GM23338 (cell line): ENCODE results near the gene LIAS. TPM values are rescaled to one million over a fixed set of nuclear protein-coding genes. Genes with fewer than 3 reads are reported as not detected.

Source experiments
- ATAC-seq: fragments of 200-7000 bp; cut with Tn5 transposase; 3 replicates; pipeline ENCODE4 v1.9.1; 2020
- DNase-seq: peaks from one replicate; pipeline ENCODE4 v3.0.0-alpha.2; 2015; ENCODE audit warnings: low spot score
- H2AFZ ChIP-seq: fragments of 200-600 bp; sonication (generic); 2 replicates; pipeline ENCODE4 v1.8.0; 2016; ENCODE audit warnings: antibody characterized with exemption, mild to moderate bottlenecking, moderate library complexity
- H3F3A ChIP-seq: fragments of 200-600 bp; sonication (generic); replicated peaks from 2 replicates; pipeline ENCODE4 v1.8.0; 2017; ENCODE audit warnings: antibody characterized with exemption, mixed run types, low read depth
- H3K27ac ChIP-seq: fragments of 200-600 bp; sonication (generic); 2 replicates; pipeline ENCODE4 v1.6.1; 2016; ENCODE audit warnings: low read depth
- H3K27me3 ChIP-seq: fragments of 200-600 bp; sonication (generic); 2 replicates; pipeline ENCODE4 v1.8.0; 2016; ENCODE audit warnings: mild to moderate bottlenecking, mixed run types, moderate library complexity; ENCODE audit not compliant: insufficient read depth
- H3K36me3 ChIP-seq: fragments of 200-600 bp; sonication (generic); 2 replicates; pipeline ENCODE4 v1.8.0; 2016; ENCODE audit warnings: mild to moderate bottlenecking; ENCODE audit not compliant: insufficient read depth
- H3K4me1 ChIP-seq: fragments of 200-600 bp; sonication (generic); 2 replicates; pipeline ENCODE4 v1.8.0; 2016; ENCODE audit warnings: mild to moderate bottlenecking, moderate library complexity; ENCODE audit not compliant: insufficient read depth
- H3K4me2 ChIP-seq: fragments of 200-600 bp; sonication (generic); 2 replicates; pipeline ENCODE4 v1.7.1; 2017; ENCODE audit warnings: mixed run types
- H3K4me3 ChIP-seq: fragments of 200-600 bp; sonication (generic); 2 replicates; pipeline ENCODE4 v1.6.1; 2016; ENCODE audit warnings: mixed run types
- H3K79me2 ChIP-seq: fragments of 200-600 bp; sonication (generic); replicated peaks from 2 replicates; pipeline ENCODE4 v1.8.0; 2017; ENCODE audit warnings: mild to moderate bottlenecking; ENCODE audit not compliant: insufficient read depth
- H3K9me2 ChIP-seq: fragments of 200-600 bp; sonication (generic); 2 replicates; pipeline ENCODE4 v1.8.0; 2017; ENCODE audit not compliant: insufficient read depth
- H4K20me1 ChIP-seq: fragments of 200-600 bp; sonication (generic); replicated peaks from 2 replicates; pipeline ENCODE4 v1.8.0; 2017; ENCODE audit warnings: mild to moderate bottlenecking; ENCODE audit not compliant: insufficient read depth
- H3K27ac Mint-ChIP-seq: 2 replicates; pipeline ENCODE4 v1.8.0; 2020; ENCODE audit warnings: inconsistent platforms, mild to moderate bottlenecking, moderate library complexity, mixed read lengths
- H3K27me3 Mint-ChIP-seq: 3 replicates; pipeline ENCODE4 v1.8.0; 2022; ENCODE audit warnings: low read depth, mild to moderate bottlenecking, moderate library complexity, mixed read lengths, inconsistent platforms; ENCODE audit not compliant: insufficient read depth, poor library complexity
- H3K36me3 Mint-ChIP-seq: 3 replicates; pipeline ENCODE4 v1.8.0; 2021; ENCODE audit warnings: low read depth, mild to moderate bottlenecking, inconsistent platforms, moderate library complexity, mixed read lengths
- H3K4me1 Mint-ChIP-seq: 3 replicates; pipeline ENCODE4 v1.8.0; 2020; ENCODE audit warnings: mild to moderate bottlenecking, inconsistent platforms, mixed read lengths
- H3K4me3 Mint-ChIP-seq: 3 replicates; pipeline ENCODE4 v1.8.0; 2021; ENCODE audit warnings: moderate library complexity, mild to moderate bottlenecking, inconsistent platforms, mixed read lengths
- H3K9me3 Mint-ChIP-seq: 3 replicates; pipeline ENCODE4 v1.8.0; 2020; ENCODE audit warnings: moderate library complexity, mild to moderate bottlenecking, inconsistent platforms, mixed read lengths
- CREB1 ChIP-seq: fragments of 250-450 bp; sonication (Bioruptor Pico); IDR thresholded peaks from 2 replicates; pipeline ENCODE4 v1.5.0; 2020; ENCODE audit warnings: low read depth, mild to moderate bottlenecking, moderate library complexity
- EZH2 ChIP-seq: fragments of 200-600 bp; sonication (generic); IDR thresholded peaks from one replicate; pipeline ENCODE4 v1.8.0; 2017; ENCODE audit warnings: antibody characterized with exemption, mild to moderate bottlenecking, low read depth; ENCODE audit not compliant: unreplicated experiment
- JUNB ChIP-seq: IDR thresholded peaks from one replicate; pipeline ENCODE4 v1.6.1; 2016; ENCODE audit warnings: antibody characterized with exemption; ENCODE audit not compliant: unreplicated experiment
- NANOG ChIP-seq: IDR thresholded peaks from 2 replicates; pipeline ENCODE4 v1.6.1; 2016; ENCODE audit warnings: antibody characterized with exemption, borderline replicate concordance
- POLR2AphosphoS5 ChIP-seq: IDR thresholded peaks from 2 replicates; pipeline ENCODE4 v1.6.1; 2016; ENCODE audit warnings: antibody characterized with exemption, low read depth
- STAT1 ChIP-seq: IDR thresholded peaks from one replicate; pipeline ENCODE4 v1.6.1; 2016; ENCODE audit warnings: antibody characterized with exemption; ENCODE audit not compliant: unreplicated experiment
- ZNF114 ChIP-seq: fragments of 250-450 bp; sonication (Bioruptor Pico); IDR thresholded peaks from 2 replicates; pipeline ENCODE4 v1.5.0; 2020; ENCODE audit warnings: mild to moderate bottlenecking, moderate library complexity
- ZNF331 ChIP-seq: fragments of 250-450 bp; sonication (Bioruptor Pico); IDR thresholded peaks from 2 replicates; pipeline ENCODE4 v1.5.0; 2020; ENCODE audit warnings: low read depth, mild to moderate bottlenecking, moderate library complexity
- polyA plus RNA-seq: library from polyadenylated mRNA; unstranded; fragments of >200 nt; fragmentation: Nextera tagmentation; extraction: Ambion mirVana; gene quantifications from 2 replicates; pipeline ENCODE4 v1.2.1, GENCODE V29; 2016
- total RNA-seq: library from RNA; depleted of rRNA; stranded (reverse); fragments of >200 nt; shearing (Covaris generic); gene quantifications from 2 replicates; pipeline ENCODE4 v1.2.3, GENCODE V29; 2014
- TF ChIP-seq, protein P1 (sequence below): fragments of 250-450 bp; sonication (Bioruptor Pico); IDR thresholded peaks from 2 replicates; pipeline ENCODE4 v1.5.0; 2020; ENCODE audit warnings: mild to moderate bottlenecking, moderate library complexity
- TF ChIP-seq, protein P2 (sequence below): IDR thresholded peaks from 2 replicates; pipeline ENCODE4 v1.6.1; 2016; ENCODE audit warnings: antibody characterized with exemption
- TF ChIP-seq, protein P3 (sequence below), 2 experiments: fragments of 200-600 bp in 1 of 2; sonication (generic) in 1 of 2; conservative IDR thresholded peaks; 2 replicates each; pipeline versions ENCODE4 v1.5.1 to v1.6.1; 2016 to 2017; ENCODE audit warnings: antibody characterized with exemption in 2 of 2, low read depth in 2 of 2, mild to moderate bottlenecking in 2 of 2, moderate library complexity in 1 of 2

LIAS gene
- total and polyA plus RNA-seq, 2 experiments from 2014 or later = 17.5 to 18.7 TPM

DNA sequence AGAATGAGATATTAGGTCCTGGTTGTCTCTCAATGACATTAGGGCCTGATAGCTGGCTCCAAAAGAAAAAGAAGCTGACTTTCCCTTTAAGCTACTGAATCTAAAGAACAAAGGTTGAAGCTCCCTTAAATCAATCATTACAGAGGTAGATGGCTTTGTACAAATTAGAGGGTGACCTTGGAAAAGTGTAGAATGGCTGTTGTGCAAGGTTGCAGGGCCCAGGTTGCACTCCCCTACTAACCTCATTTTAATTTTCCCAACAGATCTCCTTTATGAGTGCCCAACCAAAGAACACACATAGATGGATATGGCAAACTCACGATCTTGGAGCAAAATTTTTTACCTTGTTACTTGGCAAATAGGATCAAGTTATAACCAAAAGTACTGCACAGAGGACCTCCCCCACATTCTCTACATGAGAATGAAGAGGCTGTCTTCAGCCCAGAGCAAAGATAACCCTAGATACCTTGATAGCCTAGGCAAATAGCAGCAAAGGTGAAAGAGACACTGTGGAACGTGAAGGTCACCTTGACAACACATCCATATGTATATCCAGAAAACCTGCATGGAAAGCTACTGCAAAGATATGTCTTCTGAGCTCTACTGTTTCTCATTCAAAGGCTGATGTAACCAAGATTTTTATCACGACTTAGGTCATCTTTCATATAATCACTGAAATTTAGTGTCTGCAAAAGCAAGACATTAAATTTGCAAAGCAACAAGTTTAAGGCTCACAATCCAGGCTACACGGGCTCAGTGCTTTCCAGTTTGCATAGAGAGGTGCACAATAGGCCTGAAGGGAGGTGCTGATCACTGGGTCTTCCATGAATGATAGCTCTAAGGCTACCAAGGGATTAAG, 29.2 kb upstream of the LIAS start:
- H3K4me3 ChIP-seq = no peak overlapping the region
- H3K79me2 ChIP-seq = no peaks in the 10 kb centered on the region
- ATAC-seq (no peak), DNase-seq (no peak)
- H2AFZ ChIP-seq = peak overlapping the region; percentile 73; the same call in 1 of the 2 replicates
- no peak overlapping the region for H3K27ac Mint-ChIP-seq
- H3K27me3 Mint-ChIP-seq = peaks cover 2% of the 10 kb centered on the region
- H3K27me3 ChIP-seq = no peaks in the 10 kb centered on the region
- H3K9me3 Mint-ChIP-seq = no peaks in the 10 kb centered on the region
- no peak overlapping the region for H3K4me2 ChIP-seq
- H3K36me3 ChIP-seq = no peaks in the 10 kb centered on the region
- no peaks in the 10 kb centered on the region for H3K4me1 Mint-ChIP-seq
- no peak overlapping the region for H3K4me3 Mint-ChIP-seq
- no peaks in the 10 kb centered on the region for H3F3A ChIP-seq
- no peaks in the 10 kb centered on the region for H4K20me1 ChIP-seq
- TF ChIP-seq EZH2 (no peak), ZNF114 (no peak), STAT1 (no peak)
- no peak overlapping the region for H3K27ac ChIP-seq
- no peaks in the 10 kb centered on the region for H3K4me1 ChIP-seq
- H3K36me3 Mint-ChIP-seq = no peaks in the 10 kb centered on the region
- H3K9me2 ChIP-seq = no peaks in the 10 kb centered on the region

DNA sequence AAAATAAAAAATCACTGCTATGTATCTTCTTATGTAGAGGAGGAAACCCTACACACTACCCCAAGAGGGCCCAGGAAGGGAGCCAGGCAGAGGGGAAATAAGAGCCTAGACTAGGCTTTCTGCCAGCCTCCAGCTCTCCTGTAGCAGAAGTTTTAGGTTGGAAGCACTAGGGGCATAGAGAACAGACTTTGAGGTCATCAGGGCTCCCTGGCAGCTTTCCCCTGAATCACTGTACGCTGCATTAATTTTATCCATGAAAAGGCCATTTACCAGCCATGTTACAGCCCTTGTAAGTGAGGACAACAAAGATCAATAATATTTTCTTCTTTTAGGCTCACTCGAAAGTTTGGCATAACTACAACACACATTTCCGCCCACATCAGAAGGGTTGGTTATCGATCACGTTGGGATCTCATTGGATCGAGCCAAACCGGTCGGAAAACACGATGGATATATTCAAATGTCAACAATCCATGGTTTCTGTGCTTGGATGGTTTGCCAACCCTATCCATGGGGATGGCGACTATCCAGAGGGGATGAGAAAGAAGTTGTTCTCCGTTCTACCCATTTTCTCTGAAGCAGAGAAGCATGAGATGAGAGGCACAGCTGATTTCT, 24.9 kb upstream of the LIAS start:
- H3K9me3 Mint-ChIP-seq = no peaks in the 10 kb centered on the region
- Histone ChIP-seq H3K4me1 (no peaks in the 10 kb centered on the region), H3K36me3 (no peaks in the 10 kb centered on the region), H3K79me2 (no peaks in the 10 kb centered on the region), H3K27me3 (no peaks in the 10 kb centered on the region), H4K20me1 (no peaks in the 10 kb centered on the region), H3K27ac (no peak overlapping the region), H3K4me3 (no peak overlapping the region), H3F3A (no peaks in the 10 kb centered on the region), H2AFZ (0 out of 2 replicates have a peak overlapping the region, but pooled peaks have one; percentile 59), H3K4me2 (no peak overlapping the region), H3K9me2 (no peaks in the 10 kb centered on the region)
- ATAC-seq = no peak
- DNase-seq = no peak
- no peak overlapping the region for H3K27ac Mint-ChIP-seq
- no peaks in the 10 kb centered on the region for H3K36me3 Mint-ChIP-seq
- peaks cover 3% of the 10 kb centered on the region for H3K27me3 Mint-ChIP-seq
- H3K4me3 Mint-ChIP-seq = no peak overlapping the region
- no peaks in the 10 kb centered on the region for H3K4me1 Mint-ChIP-seq
- no peak for TF ChIP-seq STAT1
- TF ChIP-seq, protein P1, sequence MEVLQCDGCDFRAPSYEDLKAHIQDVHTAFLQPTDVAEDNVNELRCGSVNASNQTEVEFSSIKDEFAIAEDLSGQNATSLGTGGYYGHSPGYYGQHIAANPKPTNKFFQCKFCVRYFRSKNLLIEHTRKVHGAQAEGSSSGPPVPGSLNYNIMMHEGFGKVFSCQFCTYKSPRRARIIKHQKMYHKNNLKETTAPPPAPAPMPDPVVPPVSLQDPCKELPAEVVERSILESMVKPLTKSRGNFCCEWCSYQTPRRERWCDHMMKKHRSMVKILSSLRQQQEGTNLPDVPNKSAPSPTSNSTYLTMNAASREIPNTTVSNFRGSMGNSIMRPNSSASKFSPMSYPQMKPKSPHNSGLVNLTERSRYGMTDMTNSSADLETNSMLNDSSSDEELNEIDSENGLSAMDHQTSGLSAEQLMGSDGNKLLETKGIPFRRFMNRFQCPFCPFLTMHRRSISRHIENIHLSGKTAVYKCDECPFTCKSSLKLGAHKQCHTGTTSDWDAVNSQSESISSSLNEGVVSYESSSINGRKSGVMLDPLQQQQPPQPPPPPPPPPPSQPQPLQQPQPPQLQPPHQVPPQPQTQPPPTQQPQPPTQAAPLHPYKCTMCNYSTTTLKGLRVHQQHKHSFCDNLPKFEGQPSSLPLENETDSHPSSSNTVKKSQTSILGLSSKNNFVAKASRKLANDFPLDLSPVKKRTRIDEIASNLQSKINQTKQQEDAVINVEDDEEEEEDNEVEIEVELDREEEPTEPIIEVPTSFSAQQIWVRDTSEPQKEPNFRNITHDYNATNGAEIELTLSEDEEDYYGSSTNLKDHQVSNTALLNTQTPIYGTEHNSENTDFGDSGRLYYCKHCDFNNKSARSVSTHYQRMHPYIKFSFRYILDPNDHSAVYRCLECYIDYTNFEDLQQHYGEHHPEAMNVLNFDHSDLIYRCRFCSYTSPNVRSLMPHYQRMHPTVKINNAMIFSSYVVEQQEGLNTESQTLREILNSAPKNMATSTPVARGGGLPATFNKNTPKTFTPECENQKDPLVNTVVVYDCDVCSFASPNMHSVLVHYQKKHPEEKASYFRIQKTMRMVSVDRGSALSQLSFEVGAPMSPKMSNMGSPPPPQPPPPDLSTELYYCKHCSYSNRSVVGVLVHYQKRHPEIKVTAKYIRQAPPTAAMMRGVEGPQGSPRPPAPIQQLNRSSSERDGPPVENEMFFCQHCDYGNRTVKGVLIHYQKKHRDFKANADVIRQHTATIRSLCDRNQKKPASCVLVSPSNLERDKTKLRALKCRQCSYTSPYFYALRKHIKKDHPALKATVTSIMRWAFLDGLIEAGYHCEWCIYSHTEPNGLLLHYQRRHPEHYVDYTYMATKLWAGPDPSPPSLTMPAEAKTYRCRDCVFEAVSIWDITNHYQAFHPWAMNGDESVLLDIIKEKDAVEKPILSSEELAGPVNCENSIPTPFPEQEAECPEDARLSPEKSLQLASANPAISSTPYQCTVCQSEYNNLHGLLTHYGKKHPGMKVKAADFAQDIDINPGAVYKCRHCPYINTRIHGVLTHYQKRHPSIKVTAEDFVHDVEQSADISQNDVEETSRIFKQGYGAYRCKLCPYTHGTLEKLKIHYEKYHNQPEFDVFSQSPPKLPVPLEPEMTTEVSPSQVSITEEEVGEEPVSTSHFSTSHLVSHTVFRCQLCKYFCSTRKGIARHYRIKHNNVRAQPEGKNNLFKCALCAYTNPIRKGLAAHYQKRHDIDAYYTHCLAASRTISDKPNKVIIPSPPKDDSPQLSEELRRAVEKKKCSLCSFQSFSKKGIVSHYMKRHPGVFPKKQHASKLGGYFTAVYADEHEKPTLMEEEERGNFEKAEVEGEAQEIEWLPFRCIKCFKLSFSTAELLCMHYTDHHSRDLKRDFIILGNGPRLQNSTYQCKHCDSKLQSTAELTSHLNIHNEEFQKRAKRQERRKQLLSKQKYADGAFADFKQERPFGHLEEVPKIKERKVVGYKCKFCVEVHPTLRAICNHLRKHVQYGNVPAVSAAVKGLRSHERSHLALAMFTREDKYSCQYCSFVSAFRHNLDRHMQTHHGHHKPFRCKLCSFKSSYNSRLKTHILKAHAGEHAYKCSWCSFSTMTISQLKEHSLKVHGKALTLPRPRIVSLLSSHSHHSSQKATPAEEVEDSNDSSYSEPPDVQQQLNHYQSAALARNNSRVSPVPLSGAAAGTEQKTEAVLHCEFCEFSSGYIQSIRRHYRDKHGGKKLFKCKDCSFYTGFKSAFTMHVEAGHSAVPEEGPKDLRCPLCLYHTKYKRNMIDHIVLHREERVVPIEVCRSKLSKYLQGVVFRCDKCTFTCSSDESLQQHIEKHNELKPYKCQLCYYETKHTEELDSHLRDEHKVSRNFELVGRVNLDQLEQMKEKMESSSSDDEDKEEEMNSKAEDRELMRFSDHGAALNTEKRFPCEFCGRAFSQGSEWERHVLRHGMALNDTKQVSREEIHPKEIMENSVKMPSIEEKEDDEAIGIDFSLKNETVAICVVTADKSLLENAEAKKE = no peak
- TF ChIP-seq NANOG = no peak
- TF ChIP-seq ZNF331 = no peak
- no peak for TF ChIP-seq ZNF114
- TF ChIP-seq EZH2 = no peak
- TF ChIP-seq, protein P2, sequence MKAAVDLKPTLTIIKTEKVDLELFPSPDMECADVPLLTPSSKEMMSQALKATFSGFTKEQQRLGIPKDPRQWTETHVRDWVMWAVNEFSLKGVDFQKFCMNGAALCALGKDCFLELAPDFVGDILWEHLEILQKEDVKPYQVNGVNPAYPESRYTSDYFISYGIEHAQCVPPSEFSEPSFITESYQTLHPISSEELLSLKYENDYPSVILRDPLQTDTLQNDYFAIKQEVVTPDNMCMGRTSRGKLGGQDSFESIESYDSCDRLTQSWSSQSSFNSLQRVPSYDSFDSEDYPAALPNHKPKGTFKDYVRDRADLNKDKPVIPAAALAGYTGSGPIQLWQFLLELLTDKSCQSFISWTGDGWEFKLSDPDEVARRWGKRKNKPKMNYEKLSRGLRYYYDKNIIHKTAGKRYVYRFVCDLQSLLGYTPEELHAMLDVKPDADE = no peak
- TF ChIP-seq, protein P3, sequence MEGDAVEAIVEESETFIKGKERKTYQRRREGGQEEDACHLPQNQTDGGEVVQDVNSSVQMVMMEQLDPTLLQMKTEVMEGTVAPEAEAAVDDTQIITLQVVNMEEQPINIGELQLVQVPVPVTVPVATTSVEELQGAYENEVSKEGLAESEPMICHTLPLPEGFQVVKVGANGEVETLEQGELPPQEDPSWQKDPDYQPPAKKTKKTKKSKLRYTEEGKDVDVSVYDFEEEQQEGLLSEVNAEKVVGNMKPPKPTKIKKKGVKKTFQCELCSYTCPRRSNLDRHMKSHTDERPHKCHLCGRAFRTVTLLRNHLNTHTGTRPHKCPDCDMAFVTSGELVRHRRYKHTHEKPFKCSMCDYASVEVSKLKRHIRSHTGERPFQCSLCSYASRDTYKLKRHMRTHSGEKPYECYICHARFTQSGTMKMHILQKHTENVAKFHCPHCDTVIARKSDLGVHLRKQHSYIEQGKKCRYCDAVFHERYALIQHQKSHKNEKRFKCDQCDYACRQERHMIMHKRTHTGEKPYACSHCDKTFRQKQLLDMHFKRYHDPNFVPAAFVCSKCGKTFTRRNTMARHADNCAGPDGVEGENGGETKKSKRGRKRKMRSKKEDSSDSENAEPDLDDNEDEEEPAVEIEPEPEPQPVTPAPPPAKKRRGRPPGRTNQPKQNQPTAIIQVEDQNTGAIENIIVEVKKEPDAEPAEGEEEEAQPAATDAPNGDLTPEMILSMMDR (conservative IDR thresholded peaks at IDR 0.05; ENCODE audit: low read depth in 2 of 2) = no peak
- TF ChIP-seq CREB1 (CRISPR knock-in tag) = no peak
- no peak for TF ChIP-seq JUNB
- TF ChIP-seq POLR2AphosphoS5 = no peak
